IMR-90 (cell line): ENCODE data around the gene RIPPLY1. TPM values are rescaled to one million over a fixed set of nuclear protein-coding genes. Genes with fewer than 3 reads are reported as not detected.

Experiments
- ATAC-seq: fragments of 200-7000 bp; cut with Tn5 transposase; 2 replicates; pipeline ENCODE4 v1.9.1; 2020; ENCODE audit warnings: low read depth, mild to moderate bottlenecking, moderate library complexity
- BruUV-seq: library from RNA; stranded (reverse); fragments of 400-500 nt; replicated peaks from 2 replicates; lab custom pipeline; 2021; lab: Mats Ljungman, UMichigan
- CTCF ChIA-PET: fragments of 300-600 bp; formaldehyde crosslinking; extraction: SDS; loops from one replicate; lab custom pipeline; 2021; ENCODE audit warnings: antibody characterized with exemption; lab: Yijun Ruan, JAX
- POLR2A ChIA-PET: fragments of 300-600 bp; sonication (Branson Sonifier 250); formaldehyde crosslinking; loops from one replicate; lab custom pipeline; 2022; ENCODE audit warnings: antibody characterized with exemption; ENCODE audit not compliant: unreplicated experiment; lab: Charles Lee
- DNase-seq: peaks from one replicate; pipeline ENCODE4 v3.0.0; 2013
- H2AFZ ChIP-seq: replicated peaks from 2 replicates; pipeline ENCODE3; 2013; ENCODE audit warnings: low read length, mild to moderate bottlenecking; ENCODE audit not compliant: poor library complexity
- H2AK5ac ChIP-seq: 2 replicates; pipeline ENCODE4 v1.6.1; 2013; ENCODE audit warnings: low read depth, low read length, inconsistent platforms
- H2AK9ac ChIP-seq: replicated peaks from 2 replicates; pipeline ENCODE3; 2013; ENCODE audit warnings: mild to moderate bottlenecking, low read depth, low read length, moderate library complexity; ENCODE audit not compliant: poor library complexity
- H2BK120ac ChIP-seq: 2 replicates; pipeline ENCODE4 v1.6.1; 2013; ENCODE audit warnings: low read depth, low read length, inconsistent platforms
- H2BK15ac ChIP-seq: 3 replicates; pipeline ENCODE4 v1.6.1; 2013; ENCODE audit warnings: low read depth, low read length, inconsistent platforms
- H2BK20ac ChIP-seq: 2 replicates; pipeline ENCODE4 v1.6.1; 2013; ENCODE audit warnings: low read depth, mild to moderate bottlenecking, inconsistent platforms, low read length, moderate library complexity
- H2BK5ac ChIP-seq: 2 replicates; pipeline ENCODE4 v1.6.1; 2013; ENCODE audit warnings: mild to moderate bottlenecking, low read depth, low read length, inconsistent platforms; ENCODE audit not compliant: poor library complexity, severe bottlenecking
- H3K14ac ChIP-seq: replicated peaks from 2 replicates; pipeline ENCODE4 v1.6.1; 2013; ENCODE audit warnings: low read depth, low read length, inconsistent platforms
- H3K18ac ChIP-seq: 2 replicates; pipeline ENCODE4 v1.6.1; 2013; ENCODE audit warnings: low read depth, low read length, control low read depth
- H3K23ac ChIP-seq: 2 replicates; pipeline ENCODE4 v1.6.1; 2013; ENCODE audit warnings: low read depth, low read length, inconsistent platforms
- H3K27ac ChIP-seq: 2 replicates; pipeline ENCODE4 v1.5.1; 2013; ENCODE audit warnings: mild to moderate bottlenecking, control low read depth, low read length; ENCODE audit not compliant: insufficient read depth
- H3K27me3 ChIP-seq: 2 replicates; pipeline ENCODE4 v1.6.1; 2013; ENCODE audit warnings: low read length; ENCODE audit not compliant: control insufficient read depth, insufficient read depth
- H3K36me3 ChIP-seq: 2 replicates; pipeline ENCODE4 v1.6.1; 2013; ENCODE audit warnings: low read length, mixed read lengths; ENCODE audit not compliant: control insufficient read depth, insufficient read depth
- H3K4ac ChIP-seq: 2 replicates; pipeline ENCODE4 v1.6.1; 2013; ENCODE audit warnings: low read depth, low read length, inconsistent platforms
- H3K4me1 ChIP-seq: 2 replicates; pipeline ENCODE4 v1.6.1; 2013; ENCODE audit warnings: low read length, mixed read lengths; ENCODE audit not compliant: control insufficient read depth, insufficient read depth
- H3K4me2 ChIP-seq: 2 replicates; pipeline ENCODE4 v1.6.1; 2013; ENCODE audit warnings: low read depth, mild to moderate bottlenecking, control low read depth, low read length, moderate library complexity
- H3K4me3 ChIP-seq: 2 replicates; pipeline ENCODE4 v1.5.1; 2013; ENCODE audit warnings: low read depth, mild to moderate bottlenecking, control low read depth, low read length, moderate library complexity; ENCODE audit not compliant: insufficient read depth
- H3K56ac ChIP-seq: 2 replicates; pipeline ENCODE4 v1.6.1; 2013; ENCODE audit warnings: low read length, inconsistent platforms; ENCODE audit not compliant: insufficient read depth; ENCODE audit errors: extremely low read depth
- H3K79me1 ChIP-seq, 2 experiments: 2 replicates each; pipeline ENCODE4 v1.6.1; 2013; ENCODE audit warnings: low read length in 2 of 2, inconsistent platforms in 1 of 2, low read depth in 1 of 2
- H3K9ac ChIP-seq: 2 replicates; pipeline ENCODE4 v1.6.1; 2013; ENCODE audit warnings: low read depth, low read length, control low read depth
- H3K9me1 ChIP-seq: 2 replicates; pipeline ENCODE4 v1.6.1; 2013; ENCODE audit warnings: low read length, inconsistent platforms; ENCODE audit not compliant: insufficient read depth
- H3K9me3 ChIP-seq: 2 replicates; pipeline ENCODE4 v1.6.1; 2013; ENCODE audit warnings: low read length; ENCODE audit not compliant: control insufficient read depth, insufficient read depth
- H4K20me1 ChIP-seq: 2 replicates; pipeline ENCODE4 v1.6.1; 2013; ENCODE audit warnings: low read length, inconsistent platforms; ENCODE audit not compliant: insufficient read depth
- H4K5ac ChIP-seq: 2 replicates; pipeline ENCODE4 v1.6.1; 2013; ENCODE audit warnings: mild to moderate bottlenecking, low read depth, low read length, control low read depth
- H4K8ac ChIP-seq, 2 experiments: 2 replicates each; pipeline ENCODE4 v1.6.1; 2013; ENCODE audit warnings: low read depth in 2 of 2, low read length in 2 of 2, control low read depth in 1 of 2, inconsistent platforms in 1 of 2
- H4K91ac ChIP-seq: 2 replicates; pipeline ENCODE4 v1.6.1; 2013; ENCODE audit warnings: low read depth, low read length, inconsistent platforms; ENCODE audit not compliant: insufficient read depth
- CEBPB ChIP-seq: IDR thresholded peaks from 2 replicates; pipeline ENCODE4 v1.6.1; 2012; ENCODE audit warnings: low read depth, low read length, improper control_type of control experiment
- CHD1 ChIP-seq: IDR thresholded peaks from 2 replicates; pipeline ENCODE4 v1.6.1; 2012; ENCODE audit warnings: low read depth, low read length, improper control_type of control experiment
- FOS ChIP-seq: fragments of 150-350 bp; IDR thresholded peaks from 2 replicates; pipeline ENCODE4 v1.6.1; 2016; ENCODE audit warnings: low read depth, low read length
- MAFK ChIP-seq: IDR thresholded peaks from 2 replicates; pipeline ENCODE4 v1.6.1; 2012; ENCODE audit warnings: low read depth, low read length, improper control_type of control experiment
- WGBS, 2 experiments: methylation state at CpG; one replicate each; pipeline versions ENCODE4 v1.1.5 to v1.1.7; 2013; ENCODE audit warnings: missing lambda C conversion rate in 2 of 2; ENCODE audit not compliant: insufficient read length in 1 of 2; ENCODE audit errors: extremely low coverage in 2 of 2; 5-methylcytosine and 5-hydroxymethylcytosine counted together
- dilution Hi-C: fragments of 300-500 bp; cut with HindIII; formaldehyde crosslinking; loops from one replicate; pipeline ENCODE4 v1.14.3; 2018; ENCODE audit warnings: low sequenced_read_pairs; ENCODE audit not compliant: unreplicated experiment
- in situ Hi-C: fragments of 300-500 bp; cut with MboI; formaldehyde crosslinking; loops from 3 replicates; pipeline ENCODE4 v1.14.3; 2019; ENCODE audit warnings: low sequenced_read_pairs, inconsistent platforms, mixed read lengths
- intact Hi-C: fragments of 100-400 bp; cut with micrococcal nuclease; formaldehyde crosslinking; loops from 2 replicates; pipeline ENCODE4 v1.10.0; 2022
- polyA plus RNA-seq, 3 experiments: library from polyadenylated mRNA; depleted of rRNA; stranded (reverse); fragments of >200 nt; gene quantifications; 2 replicates each; pipeline ENCODE4 v1.2.3, GENCODE V29; 2012; ENCODE audit warnings: low replicate concordance in 1 of 3
- total RNA-seq: library from RNA; depleted of rRNA; stranded (reverse); fragments of >200 nt; gene quantifications from 2 replicates; pipeline ENCODE4 v1.2.3, GENCODE V29; 2012
- TF ChIP-seq, protein P1 (sequence below): fragments of 150-350 bp; IDR thresholded peaks from 2 replicates; pipeline ENCODE4 v1.6.1; 2016; ENCODE audit warnings: low read depth, mild to moderate bottlenecking, low read length, moderate library complexity, borderline replicate concordance
- TF ChIP-seq, protein P2 (sequence below): fragments of 150-350 bp; IDR thresholded peaks from 2 replicates; pipeline ENCODE4 v1.6.1; 2017; ENCODE audit warnings: mild to moderate bottlenecking, antibody characterized with exemption, low read length, low read depth

The RIPPLY1 gene
- total and polyA plus RNA-seq, 2 of the 4 experiments (the other 2 are of a cell fraction), result not detected

- TF ChIP-seq, protein P1, sequence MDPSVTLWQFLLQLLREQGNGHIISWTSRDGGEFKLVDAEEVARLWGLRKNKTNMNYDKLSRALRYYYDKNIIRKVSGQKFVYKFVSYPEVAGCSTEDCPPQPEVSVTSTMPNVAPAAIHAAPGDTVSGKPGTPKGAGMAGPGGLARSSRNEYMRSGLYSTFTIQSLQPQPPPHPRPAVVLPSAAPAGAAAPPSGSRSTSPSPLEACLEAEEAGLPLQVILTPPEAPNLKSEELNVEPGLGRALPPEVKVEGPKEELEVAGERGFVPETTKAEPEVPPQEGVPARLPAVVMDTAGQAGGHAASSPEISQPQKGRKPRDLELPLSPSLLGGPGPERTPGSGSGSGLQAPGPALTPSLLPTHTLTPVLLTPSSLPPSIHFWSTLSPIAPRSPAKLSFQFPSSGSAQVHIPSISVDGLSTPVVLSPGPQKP, result no peak
Measured at GRCh38 chrX:106903291-106903824, at the start of gene RIPPLY1 (continued).

DNA sequence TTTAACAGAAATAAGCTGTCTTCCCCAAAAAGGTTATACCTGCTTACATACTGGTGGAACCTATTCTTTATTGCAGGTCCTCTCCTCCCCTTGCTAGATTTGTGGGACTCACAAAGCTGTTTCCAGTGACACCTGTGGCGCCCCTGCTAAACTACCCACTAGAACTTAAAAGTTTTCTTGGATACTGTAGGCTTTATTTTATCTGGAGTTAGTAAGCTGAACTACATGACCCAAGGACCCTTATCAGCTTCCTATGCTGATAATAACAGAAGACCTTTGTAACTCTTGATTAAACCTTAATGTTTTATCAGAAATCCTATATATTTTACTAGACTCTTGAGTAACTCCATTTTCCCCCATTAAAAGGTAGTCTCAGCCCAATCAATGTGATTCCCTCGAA, 49.4 kb upstream of the RIPPLY1 start:
- H4K20me1 ChIP-seq, result no peaks in the 10 kb centered on the region
- no peak overlapping the region for H3K18ac ChIP-seq
- WGBS, 2 experiments, result no CpG with 5 or more reads among the region's 2 CpGs
- dilution Hi-C loops, result no loop called here
- no peak overlapping the region for H3K23ac ChIP-seq
- H4K5ac ChIP-seq, result no peak overlapping the region
- H2BK15ac ChIP-seq, result no peak overlapping the region
- H3K4ac ChIP-seq, result no peak overlapping the region
- ChIA-PET POLR2A (no interaction called here), CTCF (no interaction called here)
- TF ChIP-seq, protein P1, result no peak
- TF ChIP-seq CEBPB, result no peak
- TF ChIP-seq MAFK, result no peak
- no peak for TF ChIP-seq FOS
- TF ChIP-seq CHD1, result no peak
- TF ChIP-seq, protein P2, sequence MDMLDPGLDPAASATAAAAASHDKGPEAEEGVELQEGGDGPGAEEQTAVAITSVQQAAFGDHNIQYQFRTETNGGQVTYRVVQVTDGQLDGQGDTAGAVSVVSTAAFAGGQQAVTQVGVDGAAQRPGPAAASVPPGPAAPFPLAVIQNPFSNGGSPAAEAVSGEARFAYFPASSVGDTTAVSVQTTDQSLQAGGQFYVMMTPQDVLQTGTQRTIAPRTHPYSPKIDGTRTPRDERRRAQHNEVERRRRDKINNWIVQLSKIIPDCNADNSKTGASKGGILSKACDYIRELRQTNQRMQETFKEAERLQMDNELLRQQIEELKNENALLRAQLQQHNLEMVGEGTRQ, result no peak
- H2AK5ac ChIP-seq, result no peak overlapping the region
- no peak overlapping the region for H3K4me2 ChIP-seq
- H3K4me1 ChIP-seq, result peaks cover 5% of the 10 kb centered on the region; the same call in 1 of the 2 replicates
- H3K9ac ChIP-seq, result no peak overlapping the region
- intact Hi-C loops, result no loop called here
- in situ Hi-C loops, result no loop called here
- no peak overlapping the region for H2BK20ac ChIP-seq
- H3K27me3 ChIP-seq, result no peaks in the 10 kb centered on the region; the same call in 1 of the 2 replicates
- DNase-seq (no peak), ATAC-seq (no peak)
- no peak overlapping the region for H3K4me3 ChIP-seq
- H3K79me1 ChIP-seq, result no peaks in the 10 kb centered on the region; a peak in 1 of 4 replicates
- no peak overlapping the region for H2BK120ac ChIP-seq
- no peak overlapping the region for H4K8ac ChIP-seq
- no peak overlapping the region for H3K27ac ChIP-seq
- H3K36me3 ChIP-seq, result peaks cover 6% of the 10 kb centered on the region
- no peak overlapping the region for H3K56ac ChIP-seq
- H3K9me3 ChIP-seq, result no peaks in the 10 kb centered on the region
- H3K9me1 ChIP-seq, result no peaks in the 10 kb centered on the region
- no peak overlapping the region for H2AFZ ChIP-seq
- H3K14ac ChIP-seq, result no peak overlapping the region
- H2BK5ac ChIP-seq, result no peak overlapping the region
- no peak overlapping the region for H2AK9ac ChIP-seq
- BruUV-seq, result no TSS peak
- H4K91ac ChIP-seq, result no peak overlapping the region
